Stimulated activated CD8-positive, alpha-beta memory T cell treated with anti-CD3 and anti-CD28 coated beads, Interleukin-2, amount 100 ng/mL, for 48 hours (primary cell): ENCODE data around the gene OR4K1.
"Not testable (repeated sequence)": the region's sequence is repeated elsewhere in the genome, so short reads cannot be mapped to it uniquely, and the experiment has no call there.

Source experiments
- DNase-seq, 2 donors: peaks; one replicate each; pipeline ENCODE4 v3.0.0-alpha.2; 2020; ENCODE audit warnings: low read depth in 2 of 2

OR4K1 gene

GRCh38 chr14:19930617-19931016, at the start of gene OR4K1:
TSS of gene OR4K1 (plus strand) at chr14:19930917. CDS start at chr14:19935667, 4,750 bp downstream.
- no peak for DNase-seq

- DNase-seq, result no peak
Observed at GRCh38 chr14:19895282-19895681, 35.4 kb upstream of the OR4K1 start.

GRCh38 chr14:19900999-19901398, 29.7 kb upstream of the OR4K1 start:
- no peak for DNase-seq

- no peak for DNase-seq
Observed at GRCh38 chr14:19902409-19902808, 28.3 kb upstream of the OR4K1 start.

GRCh38 chr14:19906665-19907064, 24.1 kb upstream of the OR4K1 start:
- DNase-seq, result no peak

GRCh38 chr14:19911114-19911513, 19.6 kb upstream of the OR4K1 start:
- no peak for DNase-seq

GRCh38 chr14:19917243-19917642, 13.5 kb upstream of the OR4K1 start:
- DNase-seq, result no peak

- no peak for DNase-seq
Observed at GRCh38 chr14:19917955-19918518, 12.7 kb upstream of the OR4K1 start.

GRCh38 chr14:19918553-19919264, 12.0 kb upstream of the OR4K1 start:
- DNase-seq, result no peak

- DNase-seq, result no peak
Observed at GRCh38 chr14:19920021-19920657, 10.6 kb upstream of the OR4K1 start, which contains the start of gene OR4K5. TSS of gene OR4K5 (plus strand) at chr14:19920607. CDS start at chr14:19920607, 0 bp downstream.

- no peak for DNase-seq
Observed at GRCh38 chr14:19941668-19942067, 11.0 kb downstream of the OR4K1 start.

GRCh38 chr14:19947413-19948090, 16.8 kb downstream of the OR4K1 start:
- DNase-seq, result no peak

- no peak for DNase-seq
Observed at GRCh38 chr14:19949218-19949617, 18.5 kb downstream of the OR4K1 start.

GRCh38 chr14:19969735-19970134, 39.0 kb downstream of the OR4K1 start:
- not testable (repeated sequence) for DNase-seq

GRCh38 chr14:19974844-19975243, 44.1 kb downstream of the OR4K1 start:
- DNase-seq, result no peak

- DNase-seq, result no peak
Observed at GRCh38 chr14:19975291-19975690, 44.6 kb downstream of the OR4K1 start, which contains the start of gene OR4K15. TSS of gene OR4K15 (plus strand) at chr14:19975591. CDS start at chr14:19975591, 0 bp downstream.
